Activated T-cell treated with anti-CD3 and anti-CD28 coated beads, Interleukin-2, amount 50 U/mL, for 72 hours (primary cell): ENCODE results near the gene ZNF106. TPM values are rescaled to one million over a fixed set of nuclear protein-coding genes. Genes with fewer than 3 reads are reported as not detected.
A peak's percentile ranks its signal among the peaks of the same experiment; 100 is the strongest.

Experiments used
- ATAC-seq, 2 donors: fragments of 150-1000 bp; cut with Tn5 transposase; replicated peaks in 1 of 2; 2 replicates each; pipeline ENCODE4 v1.10.0; 2021; ENCODE audit warnings: moderate library complexity in 2 of 2, mild to moderate bottlenecking in 1 of 2
- DNase-seq, 2 donors: peaks; one replicate each; pipeline ENCODE4 v3.0.0; 2021 to 2022; ENCODE audit warnings: mixed read lengths in 1 of 2
- H3K27ac Mint-ChIP-seq: one replicate; pipeline ENCODE4 v1.8.0; 2022; ENCODE audit warnings: mild to moderate bottlenecking, moderate library complexity, mixed read lengths
- H3K27me3 Mint-ChIP-seq: one replicate; pipeline ENCODE4 v1.8.0; 2022; ENCODE audit warnings: low read depth, mixed read lengths
- H3K36me3 Mint-ChIP-seq, 2 donors: one replicate each; pipeline ENCODE4 v1.8.0; 2022; ENCODE audit warnings: mixed read lengths in 2 of 2, mild to moderate bottlenecking in 1 of 2; ENCODE audit not compliant: insufficient read depth in 2 of 2
- H3K4me1 Mint-ChIP-seq: one replicate; pipeline ENCODE4 v1.8.0; 2022; ENCODE audit warnings: low read depth, mixed read lengths
- H3K4me3 Mint-ChIP-seq, 2 donors: one replicate each; pipeline ENCODE4 v1.8.0; 2022; ENCODE audit warnings: mild to moderate bottlenecking in 2 of 2, mixed read lengths in 2 of 2, moderate library complexity in 2 of 2
- H3K9me3 Mint-ChIP-seq, 2 donors: one replicate each; pipeline ENCODE4 v1.8.0; 2022; ENCODE audit warnings: mixed read lengths in 2 of 2
- total RNA-seq, 2 donors: library from RNA; stranded (reverse); gene quantifications; one replicate each; pipeline ENCODE4 v1.2.3, GENCODE V29; 2022

ZNF106 gene
- total RNA-seq, 2 donors from 2014 or later = 51.1 to 66.2 TPM

DNA sequence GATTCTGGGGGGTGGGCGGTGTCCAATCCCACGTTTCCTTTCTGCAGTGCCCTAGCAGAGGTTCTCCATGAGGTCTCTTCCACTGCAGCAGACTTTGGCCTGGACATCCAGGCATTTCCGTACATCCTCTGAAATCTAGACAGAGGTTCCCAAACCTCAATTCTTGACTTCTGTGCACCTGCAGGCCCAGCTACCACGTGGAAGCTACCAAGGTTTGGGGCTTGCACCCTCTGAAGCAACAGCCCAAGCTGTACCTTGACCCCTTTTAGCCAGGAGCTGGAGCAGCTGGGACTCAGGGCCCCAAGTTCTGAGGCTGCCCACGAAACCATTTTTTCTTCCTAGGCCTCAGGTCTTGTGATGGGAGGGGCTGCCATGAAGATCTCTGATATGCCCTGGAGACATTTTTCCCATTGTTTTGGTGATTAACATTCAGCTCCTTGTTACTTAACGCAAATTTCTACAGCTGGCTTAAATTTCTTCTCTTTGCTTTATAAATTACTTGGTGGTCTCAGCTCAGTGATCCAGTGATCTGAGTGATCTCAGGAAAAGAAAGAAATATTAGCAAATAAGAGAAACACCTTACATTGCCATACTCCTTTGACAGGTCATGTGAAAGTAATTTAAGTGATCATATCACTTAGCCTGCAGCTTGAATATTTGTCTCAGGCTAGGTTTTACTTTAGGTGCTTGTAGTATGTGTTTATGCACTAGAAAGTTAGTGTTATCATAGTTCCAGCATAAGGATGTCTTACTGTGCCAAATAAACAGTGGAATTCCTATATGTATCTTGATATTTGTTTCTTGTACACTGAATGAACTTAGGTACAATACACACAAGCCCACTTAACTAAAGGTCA, 7.5 kb upstream of the ZNF106 start:
- Mint-ChIP-seq H3K27me3 (no peaks in the 10 kb centered on the region), H3K9me3 (no peaks in the 10 kb centered on the region), H3K4me3 (peak overlapping the region in 1 of 2 donors; percentile 2), H3K27ac (peak overlapping the region; percentile 79), H3K36me3 (peaks cover 0 to 2% of the 10 kb centered on the region in 2 donors), H3K4me1 (peaks cover 61% of the 10 kb centered on the region)
- ATAC-seq (no peak), DNase-seq (no peak)

DNA sequence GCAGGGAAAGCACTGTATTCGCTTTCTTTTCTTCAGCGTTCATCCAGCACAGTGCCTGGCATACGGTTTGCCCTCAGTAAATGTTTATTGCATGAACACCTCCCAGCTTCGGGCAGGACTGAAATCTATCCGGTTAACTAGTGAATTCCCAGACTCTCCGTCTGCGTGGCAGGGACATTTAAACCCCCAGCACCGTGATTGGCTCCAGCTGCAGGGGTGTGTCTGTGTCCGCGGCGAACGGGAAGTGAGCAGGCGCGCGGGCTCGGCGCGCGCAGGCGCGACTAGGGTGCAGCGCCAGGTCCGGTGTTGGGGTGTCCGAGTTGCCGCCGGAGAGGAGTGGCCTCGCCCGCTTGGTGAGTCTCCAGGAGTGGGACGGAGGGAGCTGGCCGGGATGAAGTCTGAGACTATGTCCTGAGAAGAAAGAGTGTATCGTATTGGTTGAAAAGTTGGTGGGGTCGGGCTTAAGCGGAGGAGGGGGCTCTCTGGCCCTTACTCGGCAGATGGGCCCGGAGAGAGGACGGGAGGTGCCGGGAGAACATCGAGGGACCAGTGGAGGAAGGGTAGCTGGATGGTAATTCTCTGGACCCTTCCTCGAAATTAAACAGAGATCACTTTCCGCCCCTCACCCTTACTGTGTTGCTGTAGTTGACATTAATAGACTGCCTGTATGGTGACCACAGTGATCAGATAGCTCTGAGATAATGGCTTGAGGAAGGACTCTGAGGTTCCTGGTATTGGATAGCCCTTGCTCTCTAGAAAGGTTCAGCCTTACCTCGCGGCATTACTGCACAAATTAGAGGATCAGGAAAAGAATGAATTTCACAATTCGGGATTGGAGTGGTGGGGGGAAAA, 4.6 kb upstream of the ZNF106 start, which contains the start of gene SNAP23:
SNAP23 (plus strand) TSS at position 274 of the 852 bp plus-strand sequence. CDS start 16,213 bp downstream, outside the sequence.
- ATAC-seq (peak; percentile 96 to 97), DNase-seq (peak; percentile 90)
- H3K4me1 Mint-ChIP-seq = peaks cover 62% of the 10 kb centered on the region
- no peaks in the 10 kb centered on the region for H3K9me3 Mint-ChIP-seq
- H3K27ac Mint-ChIP-seq = peak within 1 kb of the TSS; percentile 86
- H3K4me3 Mint-ChIP-seq = peak within 1 kb of the TSS; percentile 86 to 95
- H3K27me3 Mint-ChIP-seq = no peaks in the 10 kb centered on the region
- peaks cover 0 to 5% of the 10 kb centered on the region in 2 donors for H3K36me3 Mint-ChIP-seq

DNA sequence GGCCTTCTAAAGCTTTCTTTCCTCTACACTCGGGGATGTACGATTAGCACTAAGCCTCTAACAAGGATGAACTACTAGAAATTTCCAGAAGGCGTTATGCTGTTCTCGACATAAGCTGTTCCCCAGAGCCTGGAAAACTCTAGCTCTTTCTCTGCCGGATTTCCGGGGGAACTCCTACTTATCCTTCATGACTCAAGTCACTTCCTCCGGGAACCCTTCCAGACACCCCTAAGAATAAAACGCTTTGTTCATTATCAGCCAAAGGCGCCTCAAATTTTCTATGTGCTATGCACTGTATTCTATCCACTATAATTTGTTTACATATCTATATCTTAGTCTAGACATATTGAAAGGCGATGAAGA, 4.0 kb upstream of the ZNF106 start:
- no peak for ATAC-seq
- H3K4me3 Mint-ChIP-seq = peak overlapping the region; percentile 86 to 95
- peak overlapping the region; percentile 86 for H3K27ac Mint-ChIP-seq
- peaks cover 2 to 5% of the 10 kb centered on the region in 2 donors for H3K36me3 Mint-ChIP-seq
- H3K9me3 Mint-ChIP-seq = no peaks in the 10 kb centered on the region
- peaks cover 57% of the 10 kb centered on the region for H3K4me1 Mint-ChIP-seq
- DNase-seq = peak in 1 of 2 donors; percentile 6
- no peaks in the 10 kb centered on the region for H3K27me3 Mint-ChIP-seq

DNA sequence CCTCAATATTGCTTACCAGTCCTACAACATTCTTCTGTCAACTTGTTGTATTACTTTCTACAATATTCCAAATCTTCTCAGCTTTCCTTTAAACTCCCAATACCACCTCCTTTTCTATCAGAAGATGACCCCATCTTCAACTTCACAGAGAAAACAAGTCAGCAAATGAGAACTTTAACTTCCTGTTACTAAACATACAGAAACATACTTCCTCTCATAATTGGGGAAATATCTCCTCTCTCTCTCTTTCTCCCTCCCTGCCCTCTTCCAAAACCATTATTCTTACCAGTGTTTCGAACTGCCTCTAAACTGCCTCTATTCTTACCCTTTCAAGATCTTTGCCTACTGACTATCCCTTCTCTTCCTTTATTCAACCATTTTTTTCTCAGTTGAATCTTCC, 2.7 kb upstream of the ZNF106 start:
- Mint-ChIP-seq H3K4me1 (peaks cover 58% of the 10 kb centered on the region), H3K36me3 (peaks cover 2 to 5% of the 10 kb centered on the region in 2 donors), H3K27me3 (no peaks in the 10 kb centered on the region), H3K4me3 (peak overlapping the region; percentile 7 to 95), H3K27ac (peak overlapping the region; percentile 86), H3K9me3 (no peaks in the 10 kb centered on the region)
- DNase-seq = no peak
- no peak for ATAC-seq

DNA sequence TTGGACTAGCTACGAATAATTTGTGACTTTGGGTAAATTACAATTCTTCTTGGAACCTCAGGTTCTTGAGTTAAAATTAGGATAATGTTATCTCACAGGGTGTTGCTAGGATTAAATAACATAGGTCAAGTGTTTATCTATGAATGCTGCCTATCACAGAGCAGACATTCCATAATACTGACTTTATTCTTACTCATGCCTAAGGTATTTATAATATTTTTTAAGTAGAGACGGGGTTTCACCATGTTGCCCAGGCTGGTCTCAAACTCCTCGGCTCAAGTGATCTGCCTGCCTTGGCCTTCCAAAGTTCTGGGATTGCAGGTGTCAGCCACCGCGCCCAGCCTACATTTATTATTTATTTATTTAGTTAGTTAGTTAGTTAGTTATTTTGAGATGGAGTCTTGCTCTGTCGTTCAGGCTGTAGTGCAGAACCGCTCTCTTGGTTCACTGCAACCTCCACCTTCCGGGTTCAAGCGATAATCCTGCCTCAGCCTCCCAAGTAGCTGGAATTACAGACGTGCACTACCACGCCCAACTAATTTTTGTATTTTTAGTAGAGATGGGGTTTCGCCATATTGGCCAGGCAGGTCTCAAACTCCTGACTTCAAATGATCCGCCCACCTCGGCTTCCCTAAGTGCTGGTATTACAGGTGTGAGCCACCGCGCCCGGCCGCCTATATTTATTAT, 741 bp upstream of the ZNF106 start:
- Mint-ChIP-seq H3K4me1 (peaks cover 57% of the 10 kb centered on the region), H3K9me3 (no peaks in the 10 kb centered on the region), H3K36me3 (peaks cover 5% of the 10 kb centered on the region in 2 donors), H3K4me3 (peak overlapping the region; percentile 98 to 100), H3K27me3 (no peaks in the 10 kb centered on the region), H3K27ac (peak overlapping the region; percentile 90)
- ATAC-seq = no peak
- DNase-seq = no peak

DNA sequence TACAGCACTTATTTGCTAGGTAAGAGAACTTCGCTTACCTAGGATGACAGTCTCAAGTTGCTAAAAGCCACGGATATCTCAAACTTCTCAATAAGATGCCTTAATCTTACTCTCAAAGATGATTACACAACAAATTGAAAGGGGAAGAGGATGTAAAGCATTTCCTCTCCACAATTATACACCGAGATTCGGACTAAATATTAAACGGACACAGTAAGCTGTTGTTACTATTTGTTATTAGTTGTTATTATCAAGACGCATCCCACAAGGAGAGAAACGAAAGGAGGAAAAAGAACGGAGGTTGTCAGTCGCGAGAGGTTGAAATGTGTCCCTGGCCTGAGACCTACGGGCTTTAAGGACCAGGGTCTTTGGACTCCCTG, 660 bp downstream of the ZNF106 start:
- Mint-ChIP-seq H3K36me3 (peaks cover 2 to 5% of the 10 kb centered on the region in 2 donors), H3K4me1 (peaks cover 47% of the 10 kb centered on the region), H3K27ac (peak overlapping the region; percentile 96), H3K4me3 (peak overlapping the region; percentile 98 to 100), H3K9me3 (no peaks in the 10 kb centered on the region), H3K27me3 (no peaks in the 10 kb centered on the region)
- ATAC-seq = no peak
- no peak for DNase-seq

DNA sequence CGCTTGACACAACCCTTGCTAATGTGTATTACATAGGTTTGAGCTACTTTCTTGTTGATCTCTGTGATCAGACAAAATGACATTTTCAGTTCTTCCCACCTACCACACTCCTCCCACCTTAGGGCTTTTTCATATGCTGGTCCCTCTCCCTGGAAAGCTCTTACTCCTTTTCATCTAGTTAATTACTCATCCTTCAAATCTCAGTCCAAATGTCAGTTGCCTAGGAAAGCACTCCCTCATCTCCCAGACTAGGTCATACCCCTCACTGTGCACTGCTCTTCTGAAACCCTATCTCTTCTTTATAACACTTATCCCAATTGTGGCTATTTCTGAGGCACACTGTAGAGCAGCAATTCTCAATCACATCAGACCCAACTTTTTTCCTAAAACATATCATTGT, 7.3 kb downstream of the ZNF106 start:
- DNase-seq = no peak
- no peaks in the 10 kb centered on the region for H3K27me3 Mint-ChIP-seq
- peaks cover 36% of the 10 kb centered on the region for H3K4me1 Mint-ChIP-seq
- H3K9me3 Mint-ChIP-seq = peaks cover 0 to 2% of the 10 kb centered on the region in 2 donors
- ATAC-seq = no peak
- peaks cover 4 to 14% of the 10 kb centered on the region in 2 donors for H3K36me3 Mint-ChIP-seq
- no peak overlapping the region for H3K27ac Mint-ChIP-seq
- no peak overlapping the region for H3K4me3 Mint-ChIP-seq

DNA sequence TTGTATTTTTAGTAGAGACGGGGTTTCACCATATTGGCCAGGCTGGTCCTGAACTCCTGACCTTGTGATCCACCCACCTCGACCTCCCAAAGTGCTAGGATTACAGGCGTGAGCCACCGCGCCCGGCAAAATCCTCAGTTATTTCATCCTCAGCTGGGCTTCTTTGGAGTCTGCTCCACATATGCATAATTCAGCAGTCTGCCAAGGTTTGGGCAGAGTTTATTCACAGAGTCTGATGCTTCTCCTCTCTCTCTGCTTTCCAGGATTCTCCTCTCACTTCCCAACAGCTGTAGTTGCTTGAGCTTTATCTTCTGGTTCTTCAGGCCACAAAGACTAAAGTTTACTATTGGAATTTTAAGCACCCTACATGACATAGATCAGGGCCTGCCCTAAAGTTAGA, 8.2 kb downstream of the ZNF106 start:
- Mint-ChIP-seq H3K36me3 (peaks cover 4 to 12% of the 10 kb centered on the region in 2 donors), H3K27ac (no peak overlapping the region), H3K4me3 (no peak overlapping the region), H3K27me3 (no peaks in the 10 kb centered on the region), H3K4me1 (peaks cover 29% of the 10 kb centered on the region), H3K9me3 (peaks cover 0 to 2% of the 10 kb centered on the region in 2 donors)
- ATAC-seq = no peak
- DNase-seq = no peak

DNA sequence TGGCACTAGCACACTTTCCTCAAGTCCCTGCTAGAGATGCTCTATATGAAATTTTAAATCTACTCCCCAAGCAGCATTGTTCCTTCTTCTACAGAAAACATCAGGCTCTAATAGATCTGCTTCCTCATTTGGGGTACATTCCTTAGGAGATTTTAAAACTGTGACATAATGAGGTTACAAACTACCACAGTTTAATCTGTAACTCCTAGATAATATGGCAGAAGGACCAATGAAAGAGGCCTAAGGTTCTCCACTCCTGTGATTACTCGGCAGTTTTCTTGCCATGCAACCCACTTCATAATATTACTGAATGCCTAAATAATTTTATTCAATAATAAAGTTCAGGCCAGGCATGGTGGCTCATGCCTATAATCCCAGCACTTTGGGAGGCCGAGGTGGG, 16.1 kb downstream of the ZNF106 start:
- Mint-ChIP-seq H3K9me3 (no peaks in the 10 kb centered on the region), H3K4me3 (no peak overlapping the region), H3K27me3 (no peaks in the 10 kb centered on the region), H3K36me3 (peaks cover 0 to 2% of the 10 kb centered on the region in 2 donors), H3K27ac (no peak overlapping the region), H3K4me1 (peaks cover 10% of the 10 kb centered on the region)
- ATAC-seq (no peak), DNase-seq (no peak)

DNA sequence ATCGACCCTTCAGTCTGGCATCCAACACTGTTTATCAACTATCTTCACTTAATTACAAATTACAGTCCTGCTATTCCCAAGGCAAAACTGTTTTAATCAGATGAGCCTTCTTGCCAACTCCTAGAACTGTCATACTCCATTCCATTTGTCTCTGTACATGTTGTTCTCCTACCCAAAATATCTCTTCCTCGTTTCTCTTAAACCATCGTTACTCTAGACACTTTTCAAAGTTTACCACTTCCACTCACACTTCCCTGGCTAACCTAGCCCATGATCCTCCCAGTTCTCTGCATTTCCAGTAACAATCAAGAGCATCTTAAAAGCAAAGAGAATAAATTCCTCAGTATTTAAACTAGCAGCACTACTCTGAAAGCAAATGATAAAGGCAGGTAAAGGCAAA, 19.9 kb downstream of the ZNF106 start:
- Mint-ChIP-seq H3K9me3 (no peaks in the 10 kb centered on the region), H3K27me3 (no peaks in the 10 kb centered on the region), H3K27ac (no peak overlapping the region), H3K4me3 (no peak overlapping the region), H3K4me1 (peaks cover 4% of the 10 kb centered on the region), H3K36me3 (peaks cover 2 to 3% of the 10 kb centered on the region in 2 donors)
- DNase-seq = no peak
- ATAC-seq = no peak

DNA sequence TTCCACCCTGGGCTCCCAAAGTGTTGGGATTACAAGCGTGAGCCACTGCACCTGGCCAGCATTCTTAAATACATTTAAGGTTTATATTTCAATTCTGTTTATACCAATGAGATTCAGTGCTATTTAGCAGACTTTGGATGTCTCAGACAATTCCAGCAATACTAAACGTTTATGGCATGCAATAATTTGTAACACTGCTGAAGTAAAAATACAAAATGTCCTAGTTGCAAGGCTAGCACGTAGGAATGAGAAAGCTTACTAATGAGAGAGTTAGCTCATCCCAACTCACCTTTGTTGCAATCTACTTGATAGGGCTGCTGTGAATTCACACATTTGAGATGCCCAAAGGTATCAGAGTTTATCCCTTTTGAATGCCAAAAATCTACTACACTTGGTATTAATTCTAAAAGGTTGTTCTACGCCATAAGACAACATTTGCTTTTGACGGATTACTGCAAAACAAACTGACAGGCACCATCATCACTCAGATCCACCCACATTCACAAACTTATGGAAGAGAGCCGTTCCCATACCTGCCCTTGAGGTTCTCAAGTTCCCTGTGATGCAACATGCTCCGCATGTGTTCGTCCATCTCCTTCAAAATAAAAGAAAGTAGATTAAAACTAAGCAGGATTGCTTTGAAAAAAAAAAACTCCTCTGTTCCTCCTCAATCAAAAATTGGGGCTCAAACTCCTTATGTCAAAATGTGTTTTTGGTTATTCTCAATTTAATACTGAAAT, 25.3 kb downstream of the ZNF106 start:
- no peak overlapping the region for H3K4me3 Mint-ChIP-seq
- H3K27ac Mint-ChIP-seq = no peak overlapping the region
- H3K36me3 Mint-ChIP-seq = peaks cover 0 to 4% of the 10 kb centered on the region in 2 donors
- no peak for DNase-seq
- ATAC-seq = no peak
- H3K27me3 Mint-ChIP-seq = no peaks in the 10 kb centered on the region
- no peaks in the 10 kb centered on the region for H3K4me1 Mint-ChIP-seq
- no peaks in the 10 kb centered on the region for H3K9me3 Mint-ChIP-seq

DNA sequence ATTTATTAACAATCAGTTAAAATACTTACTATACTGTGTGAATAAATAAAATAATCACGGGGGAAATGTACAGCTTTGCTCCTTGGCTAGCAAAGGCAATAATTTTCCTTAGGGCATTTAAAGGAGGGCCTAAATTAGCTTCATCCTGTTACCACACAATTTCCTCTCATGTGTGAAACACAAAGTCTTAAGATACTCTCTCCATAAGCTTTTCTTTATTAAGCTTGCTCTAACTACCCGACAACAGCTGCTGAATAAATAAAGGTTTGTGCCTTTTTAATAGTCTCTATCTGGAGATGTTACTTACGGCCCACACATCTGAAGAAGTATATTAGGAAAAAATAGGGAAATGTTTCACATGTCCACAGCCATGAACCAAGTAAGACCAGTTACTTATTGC, 29.7 kb downstream of the ZNF106 start:
- Mint-ChIP-seq H3K4me3 (no peak overlapping the region), H3K4me1 (peaks cover 17% of the 10 kb centered on the region), H3K36me3 (peaks cover 0 to 4% of the 10 kb centered on the region in 2 donors), H3K27me3 (no peaks in the 10 kb centered on the region), H3K27ac (no peak overlapping the region), H3K9me3 (no peaks in the 10 kb centered on the region)
- DNase-seq (no peak), ATAC-seq (no peak)
